AG10803 (cell line): ENCODE data around the gene SETD4.

Source experiments
- DNase-seq: peaks from one replicate; pipeline ENCODE4 v3.0.0; 2010; ENCODE audit warnings: low read depth
- H3K4me3 ChIP-seq: 2 replicates; pipeline ENCODE4 v1.5.1; 2011; ENCODE audit warnings: mild to moderate bottlenecking, low read length, control low read depth
- TF ChIP-seq, protein P1 (sequence below): conservative IDR thresholded peaks from 2 replicates; pipeline ENCODE4 v1.5.1; 2011; ENCODE audit warnings: mild to moderate bottlenecking, low read length, control low read depth, inconsistent platforms

SETD4 gene

DNA sequence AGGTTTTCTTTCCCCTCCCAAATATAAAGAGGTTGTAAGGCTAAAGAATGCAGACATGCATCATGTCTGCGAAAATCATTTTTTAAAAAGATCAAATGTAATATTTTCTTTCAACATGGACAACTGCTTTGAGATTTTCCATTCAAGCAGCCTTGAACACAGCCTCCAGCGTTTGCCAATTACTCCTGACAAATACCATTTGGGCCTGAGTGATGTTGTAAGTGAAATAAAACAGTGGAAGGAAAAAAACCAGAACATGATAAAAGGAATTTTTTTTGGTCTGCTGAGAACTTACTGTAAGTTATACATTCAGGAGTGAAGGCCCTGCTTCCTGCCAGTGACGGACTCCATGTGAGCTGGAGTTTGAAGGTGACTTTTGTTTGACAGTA, 37.2 kb downstream of the SETD4 start:
- TF ChIP-seq, protein P1, sequence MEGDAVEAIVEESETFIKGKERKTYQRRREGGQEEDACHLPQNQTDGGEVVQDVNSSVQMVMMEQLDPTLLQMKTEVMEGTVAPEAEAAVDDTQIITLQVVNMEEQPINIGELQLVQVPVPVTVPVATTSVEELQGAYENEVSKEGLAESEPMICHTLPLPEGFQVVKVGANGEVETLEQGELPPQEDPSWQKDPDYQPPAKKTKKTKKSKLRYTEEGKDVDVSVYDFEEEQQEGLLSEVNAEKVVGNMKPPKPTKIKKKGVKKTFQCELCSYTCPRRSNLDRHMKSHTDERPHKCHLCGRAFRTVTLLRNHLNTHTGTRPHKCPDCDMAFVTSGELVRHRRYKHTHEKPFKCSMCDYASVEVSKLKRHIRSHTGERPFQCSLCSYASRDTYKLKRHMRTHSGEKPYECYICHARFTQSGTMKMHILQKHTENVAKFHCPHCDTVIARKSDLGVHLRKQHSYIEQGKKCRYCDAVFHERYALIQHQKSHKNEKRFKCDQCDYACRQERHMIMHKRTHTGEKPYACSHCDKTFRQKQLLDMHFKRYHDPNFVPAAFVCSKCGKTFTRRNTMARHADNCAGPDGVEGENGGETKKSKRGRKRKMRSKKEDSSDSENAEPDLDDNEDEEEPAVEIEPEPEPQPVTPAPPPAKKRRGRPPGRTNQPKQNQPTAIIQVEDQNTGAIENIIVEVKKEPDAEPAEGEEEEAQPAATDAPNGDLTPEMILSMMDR: no peak
- DNase-seq: peak; percentile 12

DNA sequence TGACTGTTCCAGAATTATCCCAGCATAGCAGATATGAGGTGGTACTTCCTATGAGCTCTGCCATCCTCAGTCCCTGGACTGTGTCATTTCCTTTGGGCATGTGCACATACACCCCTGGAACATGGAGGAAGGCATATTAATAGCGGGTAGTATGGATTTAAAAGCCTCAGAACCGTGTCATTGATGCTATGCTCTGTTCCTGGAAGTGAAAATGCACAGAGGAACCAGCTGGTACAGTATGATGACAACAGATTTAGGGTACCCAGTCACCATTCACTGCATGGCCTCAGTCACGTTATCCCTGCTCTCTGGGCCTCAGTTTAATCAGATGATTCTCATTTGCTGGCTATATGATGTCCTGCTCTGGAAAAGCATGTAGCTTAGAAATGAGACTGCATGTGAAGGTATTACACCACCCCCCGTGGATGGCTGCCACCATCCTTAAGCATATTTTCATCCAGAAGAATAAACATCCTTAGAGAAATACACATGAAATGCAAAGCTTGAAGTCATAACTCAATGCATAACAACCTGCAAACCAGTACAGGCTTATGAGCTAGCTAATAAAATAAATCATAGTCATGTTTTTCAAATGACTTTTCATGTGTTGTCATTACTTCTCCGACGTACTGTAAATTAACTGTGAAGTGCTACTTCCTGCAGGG, 37.8 kb downstream of the SETD4 start:
- TF ChIP-seq, protein P1: no peak
- no peak overlapping the region for H3K4me3 ChIP-seq
- DNase-seq: peak; percentile 19

More for the DNA sequence above, 37.2 kb downstream of the SETD4 start:
- H3K4me3 ChIP-seq: no peak overlapping the region

DNA sequence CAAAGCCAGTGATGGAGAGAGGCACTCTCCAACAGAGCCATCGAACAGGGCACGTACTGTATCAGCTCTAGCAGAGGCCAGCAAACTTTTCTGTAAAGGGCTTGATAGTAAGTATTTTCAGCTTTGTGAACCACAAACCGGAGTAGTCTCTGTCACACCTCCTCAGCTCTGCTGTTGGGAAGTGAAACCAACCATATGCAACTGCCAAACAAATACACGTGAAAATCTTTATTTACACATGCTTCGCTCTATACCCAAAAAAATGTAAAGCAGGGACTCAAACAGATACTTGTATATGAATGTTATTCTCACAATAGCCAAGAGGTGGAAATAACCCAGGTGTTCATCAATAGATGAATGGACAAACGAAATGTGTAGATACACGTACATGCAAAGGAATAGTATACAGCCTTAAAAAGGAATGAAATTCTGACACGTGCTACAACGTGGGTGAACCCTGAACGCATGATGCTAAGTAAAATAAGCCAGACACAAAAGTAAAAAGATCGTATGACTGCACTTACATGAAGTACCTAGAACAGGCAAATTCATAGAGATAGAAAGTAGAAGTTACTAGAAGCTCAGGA, 39.0 kb downstream of the SETD4 start:
- H3K4me3 ChIP-seq: no peak overlapping the region
- TF ChIP-seq, protein P1: no peak
- no peak for DNase-seq

DNA sequence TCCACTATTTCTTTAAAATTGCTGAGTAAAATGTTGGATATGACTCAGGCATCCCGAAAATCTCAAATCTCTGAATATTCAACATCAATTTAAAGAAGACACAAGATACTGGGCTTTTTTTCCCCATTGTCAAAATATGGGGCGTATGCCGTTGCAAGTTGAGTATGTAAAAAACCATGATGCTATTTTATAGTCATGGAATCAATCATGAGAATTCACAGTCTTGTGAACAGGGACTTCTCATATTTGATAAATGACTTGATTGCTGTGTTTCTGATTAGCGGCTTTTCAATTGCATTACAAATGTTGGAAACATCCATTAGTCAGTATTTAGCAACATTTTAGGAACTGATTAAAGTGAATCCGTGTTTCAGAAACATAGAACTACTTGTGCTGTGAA, 45.3 kb downstream of the SETD4 start:
- no peak overlapping the region for H3K4me3 ChIP-seq
- TF ChIP-seq, protein P1: no peak
- DNase-seq: peak; percentile 48

DNA sequence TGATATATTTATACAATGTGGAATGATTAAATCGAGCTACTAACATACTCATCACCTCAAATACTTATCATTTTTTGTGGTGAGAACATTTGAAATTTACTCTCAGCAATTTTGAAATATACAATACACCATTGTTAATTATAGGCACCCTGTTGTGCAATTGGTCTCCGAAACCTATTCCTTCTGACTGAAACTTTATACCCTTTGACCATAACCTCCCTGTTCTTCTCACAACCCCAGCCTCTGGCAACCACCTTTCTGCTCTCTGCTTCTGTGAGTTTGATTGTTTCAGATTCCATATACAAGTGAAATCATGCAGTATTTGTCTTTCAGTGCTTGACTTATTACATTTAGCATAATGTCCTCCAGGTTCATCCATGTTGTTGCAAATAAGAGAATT, 49.5 kb downstream of the SETD4 start:
- DNase-seq: peak; percentile 16
- TF ChIP-seq, protein P1: no peak
- H3K4me3 ChIP-seq: no peak overlapping the region

DNA sequence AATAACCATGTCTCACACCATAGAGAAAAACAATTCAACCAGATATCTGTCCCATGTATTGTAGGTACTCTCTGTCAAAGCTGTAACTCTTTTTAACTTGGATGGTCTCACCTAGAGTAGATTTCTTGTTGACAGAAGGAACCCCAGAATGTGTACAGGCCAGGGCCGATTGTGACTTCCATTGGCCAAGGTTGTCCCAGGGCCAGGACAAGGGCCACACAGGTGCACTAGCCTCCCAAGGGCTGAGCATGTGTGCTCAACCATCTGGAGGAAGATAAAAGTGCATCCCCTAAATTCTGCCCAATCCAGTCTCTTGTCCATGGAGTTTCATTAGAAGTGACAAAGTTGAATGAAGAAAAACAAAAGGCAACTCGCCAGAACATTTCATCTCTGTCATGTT, 51.8 kb downstream of the SETD4 start:
- TF ChIP-seq, protein P1: no peak
- no peak for DNase-seq
- H3K4me3 ChIP-seq: no peak overlapping the region

DNA sequence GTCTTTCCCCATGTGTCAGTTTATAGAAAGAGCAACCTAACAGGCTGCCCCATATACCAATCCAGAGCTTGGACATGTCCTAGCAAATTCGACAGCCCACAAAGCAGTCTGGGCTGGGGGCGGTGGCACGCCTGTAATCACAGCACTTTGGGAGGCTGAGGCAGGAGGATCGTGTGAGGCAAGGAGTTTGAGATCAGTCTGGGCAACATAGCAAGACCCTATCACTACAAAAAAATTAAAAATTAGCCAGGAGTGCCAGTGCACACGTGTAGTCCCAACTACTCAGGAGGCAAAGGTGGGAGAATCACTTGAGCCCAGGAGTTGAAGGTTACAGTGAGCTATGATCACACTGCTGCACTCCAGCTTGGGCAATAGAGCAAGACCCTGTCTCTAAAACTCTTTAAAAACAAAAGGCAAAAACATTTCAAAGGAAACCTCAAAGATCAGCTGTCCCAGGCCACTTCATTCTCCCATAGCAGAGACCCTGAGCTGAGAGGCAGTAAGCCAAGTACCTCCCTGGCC, 54.4 kb downstream of the SETD4 start:
- DNase-seq: no peak
- peak overlapping the region; percentile 46 for H3K4me3 ChIP-seq
- TF ChIP-seq, protein P1: no peak
